HG02678 (cell line): ENCODE results near the gene FAM76B.
"Not testable (repeated sequence)": the region's sequence is repeated elsewhere in the genome, so short reads cannot be mapped to it uniquely, and the experiment has no call there.

ENCODE experiments used
- ATAC-seq: cut with Tn5 transposase; IDR thresholded peaks from one replicate; pipeline ENCODE4 v1.9.1; 2021; ENCODE audit warnings: mild to moderate bottlenecking, moderate library complexity; ENCODE audit not compliant: unreplicated experiment

FAM76B gene

DNA sequence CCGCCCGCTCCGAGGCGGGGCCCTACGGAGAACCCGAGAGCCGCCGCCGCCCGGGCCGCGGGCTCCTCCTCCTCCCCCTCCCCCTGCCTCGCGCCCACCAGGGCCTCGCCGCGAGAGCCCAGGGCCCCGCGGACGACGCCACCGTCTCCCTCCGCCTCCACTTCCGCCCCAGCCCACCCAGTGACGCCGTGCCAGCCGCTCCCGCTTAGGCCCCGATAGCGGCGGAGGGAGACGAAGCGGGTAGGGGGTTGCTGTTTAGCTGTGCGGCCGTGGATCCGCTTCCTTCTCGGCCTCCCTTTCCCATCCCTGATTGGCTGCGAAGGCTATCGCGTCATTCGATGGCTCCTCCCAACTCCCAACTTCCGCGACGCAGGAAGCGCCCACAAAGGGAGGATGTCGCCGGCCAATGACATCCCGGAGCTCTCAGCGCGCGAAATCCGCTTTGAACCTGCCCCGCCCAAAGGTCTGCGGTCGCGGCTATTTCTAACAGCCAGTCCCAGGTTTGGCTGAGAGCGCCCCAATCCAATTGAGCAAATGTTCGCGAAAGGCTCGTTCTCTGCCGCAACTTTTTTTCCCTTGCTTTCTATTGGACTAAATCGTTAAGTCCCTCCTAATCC lies at the start of gene FAM76B:
Gene FAM76B, minus strand, starts transcription at position 277 of the 617 bp plus-strand sequence. CDS start 304 bp downstream, outside the sequence.
- peak; percentile 70 for ATAC-seq

GRCh38 chr11:95835768-95836488 lies 46.3 kb upstream of the FAM76B start:
- ATAC-seq, result peak; percentile 88

- ATAC-seq, result no peak
Observed at GRCh38 chr11:95835351-95835750, 45.8 kb upstream of the FAM76B start.

DNA sequence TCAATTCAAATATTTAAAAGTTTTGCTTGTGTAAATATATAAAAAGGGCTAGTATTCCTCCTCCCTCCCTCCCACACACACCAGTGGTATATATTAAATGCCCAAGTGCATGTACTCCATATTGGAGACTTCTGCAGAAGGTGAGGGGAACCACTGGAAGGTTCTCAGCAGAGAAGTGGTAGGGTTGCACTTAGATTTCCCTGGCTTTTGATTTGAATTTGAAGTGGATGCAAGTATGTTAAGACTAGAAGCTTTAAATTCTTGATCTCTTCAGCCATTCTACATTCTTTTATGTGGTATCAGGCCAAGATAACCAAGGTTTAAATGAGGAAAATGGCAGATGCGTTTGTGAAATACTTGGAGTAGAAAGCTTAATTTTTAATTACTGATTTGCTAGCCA lies 43.8 kb upstream of the FAM76B start:
- no peak for ATAC-seq

DNA sequence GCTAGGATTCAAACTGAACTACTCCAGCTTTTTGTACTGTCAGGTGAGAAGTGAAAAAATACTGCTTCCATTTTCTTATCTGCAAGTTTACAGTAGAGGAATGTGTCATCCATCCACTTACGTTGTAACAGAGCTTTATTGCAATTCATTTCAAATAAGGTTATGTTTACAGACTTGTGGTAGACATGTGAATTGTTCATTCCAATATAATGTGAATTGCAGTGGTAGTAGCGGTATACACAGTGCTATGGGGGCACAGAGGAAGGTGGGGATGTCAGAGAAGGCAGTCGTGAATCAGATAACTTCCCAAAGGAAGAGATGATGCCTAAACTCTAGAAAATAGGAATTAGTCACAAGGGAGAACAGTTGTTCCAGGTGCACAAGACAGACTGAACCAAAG lies 43.2 kb upstream of the FAM76B start:
- no peak for ATAC-seq

- ATAC-seq, result no peak
Observed at GRCh38 chr11:95831198-95831883, 41.8 kb upstream of the FAM76B start.

DNA sequence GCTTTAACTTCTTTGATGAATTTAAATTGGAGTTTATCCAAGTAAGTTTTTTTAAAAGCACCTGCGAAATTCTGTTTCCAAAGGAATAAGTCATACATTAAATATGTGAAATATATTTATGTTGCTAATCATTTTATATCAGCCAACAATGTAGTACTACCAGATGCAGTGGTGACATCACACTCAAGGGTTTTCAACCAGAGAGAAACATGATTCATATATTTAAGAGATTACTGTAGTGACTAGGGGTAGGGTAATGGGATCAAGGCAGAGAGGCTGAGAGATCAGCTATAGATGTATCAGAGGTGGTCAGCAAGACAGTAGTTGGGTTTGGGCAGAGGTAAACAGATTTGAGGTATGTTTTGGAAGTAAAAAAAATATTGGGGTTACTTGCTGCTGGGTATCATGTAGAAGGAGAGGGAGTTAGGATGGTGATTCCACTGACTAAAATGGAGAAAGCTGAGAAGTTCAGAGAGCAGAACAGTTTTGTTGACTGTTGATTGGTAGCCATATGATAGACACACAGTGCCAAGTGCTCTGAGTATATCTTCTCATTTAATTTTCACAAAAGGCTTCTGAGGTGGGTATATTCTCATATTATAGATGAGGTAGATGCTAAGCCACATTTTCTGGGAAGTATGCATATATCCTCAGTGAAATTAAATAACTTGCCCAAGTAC lies 40.1 kb upstream of the FAM76B start:
- no peak for ATAC-seq

- ATAC-seq, result no peak
Observed at GRCh38 chr11:95827696-95828095, 38.1 kb upstream of the FAM76B start.

DNA sequence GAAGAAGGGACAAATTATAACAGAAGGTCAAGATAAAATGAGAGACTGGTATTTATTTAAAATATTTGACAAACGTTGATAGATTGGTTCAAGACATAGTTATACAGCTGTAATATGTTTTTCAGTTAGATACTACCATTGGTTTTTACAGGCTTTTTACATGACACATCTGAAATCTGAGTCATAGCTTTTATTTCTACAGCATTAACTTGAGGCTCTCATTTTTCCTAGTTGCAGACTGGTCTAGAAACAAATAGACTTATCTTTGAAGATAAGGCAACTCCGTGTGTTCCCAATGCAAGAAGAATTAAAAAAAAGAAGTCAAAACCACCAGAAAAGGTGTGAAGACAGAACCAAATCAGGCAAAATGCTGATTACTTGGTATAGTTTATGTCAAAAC lies 32.1 kb upstream of the FAM76B start:
- no peak for ATAC-seq

DNA sequence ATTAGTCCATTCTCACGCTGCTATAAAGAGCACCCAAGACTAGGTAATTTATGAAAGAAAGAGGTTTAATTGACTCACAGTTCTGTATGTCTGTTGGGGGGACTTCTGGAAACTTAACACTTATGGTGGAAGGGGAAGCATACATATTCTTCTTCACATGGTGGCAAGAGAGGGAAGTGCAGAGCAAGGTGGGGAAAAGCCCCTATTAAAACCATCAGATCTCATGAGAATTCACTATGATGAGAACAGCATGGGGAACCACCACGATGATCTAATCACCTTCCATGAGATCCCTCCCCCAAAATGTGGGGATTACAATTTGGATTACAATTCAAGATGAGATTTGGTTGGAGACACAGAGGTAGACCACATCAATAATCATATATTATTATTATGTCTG lies 26.5 kb upstream of the FAM76B start:
- ATAC-seq, result no peak

DNA sequence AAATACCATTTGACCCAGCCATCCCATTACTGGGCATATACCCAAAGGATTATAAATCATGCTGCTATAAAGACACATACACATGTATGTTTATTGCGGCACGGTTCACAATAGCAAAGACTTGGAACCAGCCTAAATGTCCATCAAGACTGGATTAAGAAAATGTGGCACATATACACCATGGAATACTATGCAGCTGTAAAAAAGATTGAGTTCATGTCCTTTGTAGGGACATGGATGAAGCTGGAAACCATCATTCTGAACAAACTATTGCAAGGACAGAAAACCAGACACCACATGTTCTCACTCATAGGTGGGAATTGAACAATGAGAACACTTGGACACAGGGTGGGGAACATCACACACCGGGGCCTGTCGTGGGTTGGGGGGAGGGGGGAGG lies 21.5 kb upstream of the FAM76B start:
- not testable (repeated sequence) for ATAC-seq

- not testable (repeated sequence) for ATAC-seq
Observed at GRCh38 chr11:95806464-95806863, 16.9 kb upstream of the FAM76B start.

- no peak for ATAC-seq
Observed at GRCh38 chr11:95805869-95806268, 16.3 kb upstream of the FAM76B start.

DNA sequence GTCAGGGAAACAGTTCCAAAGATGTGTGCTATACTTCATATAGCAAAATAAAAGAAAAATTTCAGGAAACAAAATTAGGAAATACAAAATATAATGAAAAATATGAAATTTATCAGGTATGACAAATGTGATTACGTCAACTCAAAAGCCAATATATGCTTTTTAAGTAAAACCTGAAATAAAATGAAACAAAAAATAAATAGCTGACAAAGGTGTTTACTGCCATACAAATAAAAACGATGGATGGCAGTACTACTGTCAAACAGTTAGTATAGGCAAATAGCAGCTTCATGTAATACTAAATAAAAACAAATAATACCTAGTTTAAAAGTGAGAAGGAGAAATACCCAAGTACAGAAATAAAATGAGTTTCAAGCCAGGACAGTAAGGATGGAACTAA lies 14.4 kb upstream of the FAM76B start:
- no peak for ATAC-seq

GRCh38 chr11:95802806-95803205 lies 13.2 kb upstream of the FAM76B start:
- ATAC-seq, result no peak

DNA sequence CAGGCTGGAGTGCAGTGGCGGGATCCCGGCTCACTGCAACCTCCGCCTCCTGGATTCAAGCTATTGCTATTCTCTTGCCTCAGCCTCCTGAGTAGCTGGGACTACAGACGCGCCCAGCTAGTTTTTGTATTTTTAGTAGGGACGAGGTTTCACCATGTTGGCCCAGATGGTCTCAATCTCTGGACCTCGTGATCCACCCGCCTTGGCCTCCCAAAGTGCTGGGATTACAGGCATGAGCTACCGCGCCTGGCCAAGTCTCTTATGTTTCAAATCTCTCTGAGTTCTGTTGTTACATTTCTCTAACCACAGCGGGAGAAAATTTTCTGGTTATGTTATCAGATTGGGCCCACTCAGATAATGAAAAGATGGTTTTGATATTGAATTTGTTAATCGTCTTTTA lies 10.9 kb upstream of the FAM76B start:
- ATAC-seq, result no peak

DNA sequence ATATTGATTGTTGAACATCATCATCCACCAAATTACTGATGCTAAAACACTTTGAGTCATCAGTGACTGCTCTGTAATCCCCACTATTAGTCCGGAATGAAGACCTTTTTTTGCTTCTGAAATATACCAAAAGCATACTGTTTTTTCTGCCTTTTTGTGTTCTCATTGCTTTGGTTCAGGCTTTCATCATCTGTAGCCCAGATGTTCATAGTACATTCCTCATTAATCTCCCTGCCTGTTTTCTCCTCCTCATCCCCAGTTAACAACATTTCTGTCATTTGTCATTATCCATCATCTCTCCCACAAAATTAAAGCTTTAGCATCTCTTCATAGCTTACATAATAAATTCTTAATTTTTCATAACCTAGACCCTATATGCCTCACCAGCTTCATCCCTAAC lies 10.0 kb upstream of the FAM76B start:
- ATAC-seq, result no peak

DNA sequence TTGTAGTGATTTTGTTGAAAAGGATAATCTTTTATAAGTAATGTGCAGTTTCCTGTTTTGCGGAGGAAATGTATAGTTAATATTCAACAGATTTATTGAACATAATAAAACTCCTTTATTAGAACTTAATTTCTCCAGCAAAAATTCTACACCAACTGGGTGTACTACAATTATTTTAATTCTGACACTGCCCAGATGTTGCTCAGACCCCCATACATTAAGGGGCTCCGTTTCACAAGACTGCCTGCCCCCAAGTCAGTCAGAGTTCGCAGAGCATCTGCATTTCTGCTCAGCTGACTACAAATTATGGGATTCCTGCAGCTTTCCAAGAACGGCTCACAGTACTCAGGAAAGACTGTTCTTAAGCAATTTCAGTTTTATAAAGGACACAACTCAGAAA lies 6.9 kb upstream of the FAM76B start:
- ATAC-seq, result no peak

GRCh38 chr11:95795627-95796295 lies 6.2 kb upstream of the FAM76B start:
- ATAC-seq, result no peak

DNA sequence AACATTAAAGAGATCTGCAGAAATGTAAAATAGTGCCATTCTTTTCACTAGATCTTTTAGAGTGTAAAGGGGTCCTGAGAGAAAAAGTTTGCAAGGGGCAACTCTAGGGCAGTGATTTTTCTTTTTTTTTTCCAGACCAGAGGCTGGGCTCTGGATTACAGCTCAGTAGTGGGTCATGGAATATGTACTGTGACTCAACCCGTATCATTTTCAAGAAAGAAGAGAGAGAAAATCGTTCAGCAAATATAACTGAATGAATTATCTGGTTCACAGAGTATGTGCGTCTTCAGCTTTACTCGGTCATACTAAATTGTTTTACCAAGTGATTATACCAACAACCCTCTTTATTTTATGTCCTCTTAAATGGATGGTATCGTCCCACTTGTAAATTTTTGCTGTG lies 4.5 kb upstream of the FAM76B start:
- ATAC-seq, result no peak

- no peak for ATAC-seq
Observed at GRCh38 chr11:95793116-95793515, 3.5 kb upstream of the FAM76B start.
